Measurements from ENCODE around the gene GRIP2.

The GRIP2 gene

GRCh38 chr3:14505001-14505802 lies 34.9 kb downstream of the GRIP2 start:
- DNase-seq = no peak

- DNase-seq = no peak
These were observed 36.5 kb downstream of the GRIP2 start for GRCh38 chr3:14503706-14504065.

GRCh38 chr3:14503033-14503705 lies 37.0 kb downstream of the GRIP2 start:
- DNase-seq = no peak

GRCh38 chr3:14502472-14502871 lies 37.7 kb downstream of the GRIP2 start:
- no peak for DNase-seq

- no peak for DNase-seq
These were observed 42.8 kb downstream of the GRIP2 start for GRCh38 chr3:14497321-14497720.

GRCh38 chr3:14496351-14496750 lies 43.8 kb downstream of the GRIP2 start:
- DNase-seq = no peak

- DNase-seq = no peak
These were observed 45.2 kb downstream of the GRIP2 start for GRCh38 chr3:14494973-14495300.

- no peak for DNase-seq
These were observed 45.7 kb downstream of the GRIP2 start for GRCh38 chr3:14494279-14494972.

GRCh38 chr3:14492948-14493881 lies 46.9 kb downstream of the GRIP2 start:
- no peak for DNase-seq

- no peak for DNase-seq
These were observed 48.5 kb downstream of the GRIP2 start for GRCh38 chr3:14491396-14492190.

GRCh38 chr3:14490831-14491230 lies 49.3 kb downstream of the GRIP2 start:
- no peak for DNase-seq

- no peak for DNase-seq
These were observed 49.9 kb downstream of the GRIP2 start for GRCh38 chr3:14490255-14490654.

GRCh38 chr3:14489641-14490040 lies 50.5 kb downstream of the GRIP2 start:
- no peak for DNase-seq

GRCh38 chr3:14488286-14489041 lies 51.7 kb downstream of the GRIP2 start:
- no peak for DNase-seq

- DNase-seq = no peak
These were observed 52.3 kb downstream of the GRIP2 start for GRCh38 chr3:14487821-14488220.

- DNase-seq = no peak
These were observed 53.1 kb downstream of the GRIP2 start for GRCh38 chr3:14487086-14487485.

- DNase-seq = no peak
These were observed 53.7 kb downstream of the GRIP2 start for GRCh38 chr3:14486460-14486859.

- DNase-seq = no peak
These were observed 54.2 kb downstream of the GRIP2 start for GRCh38 chr3:14485981-14486380.

GRCh38 chr3:14484741-14485140 lies 55.4 kb downstream of the GRIP2 start:
- no peak for DNase-seq

GRCh38 chr3:14483286-14483685 lies 56.9 kb downstream of the GRIP2 start:
- no peak for DNase-seq

GRCh38 chr3:14482271-14482721 lies 57.8 kb downstream of the GRIP2 start:
- DNase-seq = no peak

Data from NCI-H1417 (cell line).